Measurements from ENCODE around the gene VGLL3.
"Not testable (repeated sequence)": the region's sequence is repeated elsewhere in the genome, so short reads cannot be mapped to it uniquely, and the experiment has no call there.

VGLL3 gene, protein sequence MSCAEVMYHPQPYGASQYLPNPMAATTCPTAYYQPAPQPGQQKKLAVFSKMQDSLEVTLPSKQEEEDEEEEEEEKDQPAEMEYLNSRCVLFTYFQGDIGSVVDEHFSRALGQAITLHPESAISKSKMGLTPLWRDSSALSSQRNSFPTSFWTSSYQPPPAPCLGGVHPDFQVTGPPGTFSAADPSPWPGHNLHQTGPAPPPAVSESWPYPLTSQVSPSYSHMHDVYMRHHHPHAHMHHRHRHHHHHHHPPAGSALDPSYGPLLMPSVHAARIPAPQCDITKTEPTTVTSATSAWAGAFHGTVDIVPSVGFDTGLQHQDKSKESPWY

DNA sequence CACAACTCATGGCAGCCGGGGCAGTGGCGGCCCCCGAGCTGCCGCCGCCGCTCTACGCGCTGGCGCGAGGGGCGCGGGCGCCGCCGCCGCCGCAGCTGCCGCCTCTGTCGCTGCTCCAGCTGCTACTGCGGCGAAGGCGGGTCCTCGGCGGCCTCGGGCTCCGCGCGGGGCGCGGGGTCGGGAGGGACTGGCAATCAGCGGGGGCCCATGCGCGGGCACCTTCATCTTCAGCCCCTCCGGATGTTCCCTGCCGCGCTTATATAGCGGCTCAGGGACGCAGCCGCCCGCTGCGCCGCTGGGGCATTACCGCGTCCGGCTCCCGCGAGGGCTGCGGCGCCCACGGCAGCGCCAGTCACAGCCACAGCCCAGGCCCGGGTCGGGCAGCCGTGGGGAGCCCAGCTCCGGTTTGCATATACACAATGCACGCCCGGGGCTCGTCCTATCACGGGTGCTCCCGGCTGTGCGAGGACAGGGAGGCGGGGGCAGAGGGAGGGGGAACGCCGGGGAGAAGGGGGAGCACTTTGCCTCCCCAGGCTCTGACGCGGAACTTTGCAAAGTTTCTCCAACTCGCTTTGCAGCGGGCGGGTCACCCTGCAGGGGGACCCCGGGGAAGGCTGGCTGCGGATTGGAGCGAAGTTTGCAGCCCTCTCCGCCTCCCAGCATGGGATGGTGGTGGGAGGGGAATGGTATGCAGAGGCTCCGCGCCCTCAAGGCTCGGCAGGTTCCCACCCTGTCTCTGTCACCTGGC lies at the start of gene VGLL3:
Gene VGLL3 (minus strand): TSS at position 416 of the 748 bp plus-strand sequence. CDS start 406 bp downstream, at position 10.
- peak; percentile 72 for DNase-seq (ENCODE audit: low spot score)

DNA sequence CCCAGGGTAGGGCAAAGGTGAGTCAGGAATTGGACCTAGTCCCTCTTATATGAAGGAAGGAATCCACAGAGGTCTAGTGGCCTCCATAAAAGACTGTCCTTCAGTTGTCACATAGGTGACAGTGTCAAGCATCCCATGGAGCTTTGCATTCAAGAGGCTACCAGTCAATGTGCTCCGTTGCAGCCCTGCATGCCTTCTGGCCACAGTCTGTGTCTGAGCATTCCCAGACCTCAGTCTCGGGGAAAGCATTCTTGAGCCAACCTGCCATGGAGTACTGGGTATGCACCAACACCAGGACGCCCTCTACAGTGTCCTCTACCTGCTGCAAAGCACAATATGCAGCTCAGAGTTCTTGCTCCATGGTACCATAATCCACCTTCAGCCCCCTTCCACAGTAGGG lies 46.7 kb upstream of the VGLL3 start:
- DNase-seq (ENCODE audit: low spot score) = no peak

DNA sequence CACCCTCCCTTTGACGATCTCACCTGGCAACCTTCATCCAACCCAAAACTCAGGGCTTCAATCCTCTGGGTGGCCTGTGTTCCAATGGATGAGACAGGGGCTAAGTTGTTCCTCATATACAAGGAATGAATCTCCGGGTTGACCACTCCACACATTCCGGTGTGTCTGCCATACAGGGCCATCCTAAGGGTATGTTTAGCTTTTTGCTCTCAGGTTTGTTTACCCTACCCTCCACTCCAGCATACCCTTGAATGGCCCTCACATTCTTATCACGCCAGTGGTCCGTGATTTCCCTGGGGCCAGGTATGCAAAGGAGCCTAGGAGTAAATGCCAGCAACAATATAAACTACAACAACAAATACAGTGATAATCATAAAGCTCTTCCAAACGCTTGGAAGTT lies 45.7 kb upstream of the VGLL3 start:
- DNase-seq (ENCODE audit: low spot score) = no peak

DNA sequence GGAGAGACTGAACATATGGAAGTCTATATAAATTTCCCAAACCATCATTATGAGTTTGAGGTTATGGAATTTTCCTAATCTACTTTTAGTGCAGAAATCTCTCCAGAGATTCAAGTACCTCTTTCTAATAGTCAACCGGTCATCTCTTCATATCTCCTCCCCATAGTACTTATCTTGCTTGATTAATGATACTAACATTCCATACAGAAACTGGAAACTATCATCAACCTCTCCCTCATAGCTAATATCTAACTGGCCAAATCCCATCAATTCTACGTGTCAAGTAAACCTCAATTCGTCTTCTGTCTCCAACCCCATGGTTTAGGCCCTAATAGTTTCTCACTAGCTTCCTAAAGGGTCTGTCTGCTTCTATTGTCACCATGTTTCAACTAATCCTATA lies 44.4 kb upstream of the VGLL3 start:
- no peak for DNase-seq (ENCODE audit: low spot score)

DNA sequence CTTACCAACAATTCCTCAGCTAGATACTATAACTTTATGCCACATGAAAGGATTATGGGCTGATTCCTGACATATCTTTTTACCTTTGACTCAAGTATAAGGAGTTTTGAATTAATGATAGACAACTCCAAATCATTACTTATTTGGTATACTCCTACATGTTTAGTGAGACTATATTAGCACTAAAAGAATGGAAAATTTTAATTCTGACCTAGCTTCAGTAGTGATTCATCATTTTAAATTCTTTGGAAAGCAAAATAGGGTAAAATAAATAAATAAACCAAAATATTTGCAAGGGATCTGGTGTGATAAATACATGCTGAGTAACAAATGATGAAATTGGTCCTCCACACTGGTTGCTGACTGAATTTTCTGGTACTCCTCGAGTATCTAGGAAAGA lies 42.3 kb upstream of the VGLL3 start:
- no peak for DNase-seq (ENCODE audit: low spot score)

DNA sequence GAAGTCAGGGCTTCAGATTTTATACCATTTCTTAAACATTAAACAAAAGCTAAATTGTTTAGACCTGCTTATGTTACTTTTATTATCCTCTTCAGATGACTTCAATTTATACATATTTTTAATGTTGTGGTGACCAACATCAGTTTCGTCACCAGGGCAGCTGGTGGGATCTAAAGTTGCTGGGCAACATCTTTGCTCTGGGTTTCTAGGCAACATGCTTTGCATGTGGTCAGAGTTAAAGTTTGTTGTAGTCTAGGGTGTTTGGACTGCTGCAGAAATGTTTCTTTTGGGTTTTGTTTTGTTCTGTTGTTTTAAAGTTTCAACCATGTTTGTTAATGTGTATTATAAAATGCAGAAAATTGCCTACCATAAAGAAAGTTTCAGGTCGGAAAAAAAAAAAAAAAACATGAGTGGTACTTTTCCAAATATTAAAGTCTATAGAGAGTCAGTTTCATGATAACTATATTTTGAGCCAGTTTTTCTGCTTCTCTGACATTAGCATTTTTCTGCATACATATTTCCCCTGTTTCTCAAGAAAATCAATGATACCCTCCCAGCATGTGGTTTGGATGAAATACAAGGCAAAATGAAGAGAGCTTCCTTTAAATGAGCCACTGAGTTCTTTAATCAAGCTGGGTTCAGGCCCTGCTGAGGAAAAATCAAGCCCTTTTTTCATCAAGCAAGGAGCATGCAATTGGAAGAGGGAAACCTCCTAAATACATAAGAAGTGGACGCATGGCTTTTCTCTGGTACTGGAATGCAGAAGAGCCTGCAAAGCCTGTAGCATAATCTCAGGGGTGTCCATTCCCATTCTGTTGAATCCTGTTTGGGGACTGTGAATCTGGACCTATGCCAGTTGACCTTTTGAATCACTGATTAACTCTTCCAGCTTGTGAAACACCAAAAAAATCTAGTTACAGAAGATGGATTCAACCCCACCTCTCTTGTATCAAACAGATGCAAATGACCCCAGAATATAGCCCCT lies 35.0 kb upstream of the VGLL3 start:
- DNase-seq (ENCODE audit: low spot score) = no peak

DNA sequence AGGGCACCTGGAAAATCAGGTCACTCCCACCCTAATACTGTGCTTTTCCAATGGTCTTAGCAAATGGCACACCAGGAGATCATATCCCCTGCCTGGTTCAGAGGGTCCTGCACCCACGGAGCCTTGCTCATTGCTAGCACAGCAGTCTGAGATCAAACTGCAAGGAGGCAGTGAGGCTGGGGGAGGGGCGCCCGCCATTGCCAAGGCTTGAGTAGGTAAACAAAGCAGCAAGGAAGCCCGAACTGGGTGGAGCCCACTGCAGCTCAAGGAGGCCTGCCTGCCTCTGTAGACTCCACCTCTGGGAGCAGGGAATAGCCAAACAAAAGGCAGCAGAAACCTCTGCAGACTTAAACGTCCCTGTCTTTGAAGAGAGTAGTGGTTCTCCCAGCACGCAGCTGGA lies 26.4 kb upstream of the VGLL3 start:
- DNase-seq (ENCODE audit: low spot score) = not testable (repeated sequence)

DNA sequence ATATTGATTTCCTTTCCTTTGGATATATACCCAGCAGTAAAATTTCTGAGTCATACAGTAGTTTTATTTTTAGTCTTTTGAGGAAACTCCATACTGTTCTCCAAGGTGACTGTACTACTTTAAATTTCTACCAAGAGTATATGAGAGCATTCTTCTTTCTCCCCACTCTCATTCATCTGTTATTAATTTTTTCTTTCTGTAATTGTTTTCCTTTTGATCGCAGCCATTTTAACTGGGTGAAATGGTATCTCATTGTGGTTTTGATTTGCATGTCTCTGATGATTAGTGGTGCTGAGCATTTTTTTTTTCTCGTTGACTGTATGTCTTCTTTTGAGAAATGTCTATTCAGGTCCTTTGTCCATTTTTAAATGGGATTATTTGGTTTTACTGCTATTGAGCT lies 18.3 kb upstream of the VGLL3 start:
- DNase-seq (ENCODE audit: low spot score) = no peak

DNA sequence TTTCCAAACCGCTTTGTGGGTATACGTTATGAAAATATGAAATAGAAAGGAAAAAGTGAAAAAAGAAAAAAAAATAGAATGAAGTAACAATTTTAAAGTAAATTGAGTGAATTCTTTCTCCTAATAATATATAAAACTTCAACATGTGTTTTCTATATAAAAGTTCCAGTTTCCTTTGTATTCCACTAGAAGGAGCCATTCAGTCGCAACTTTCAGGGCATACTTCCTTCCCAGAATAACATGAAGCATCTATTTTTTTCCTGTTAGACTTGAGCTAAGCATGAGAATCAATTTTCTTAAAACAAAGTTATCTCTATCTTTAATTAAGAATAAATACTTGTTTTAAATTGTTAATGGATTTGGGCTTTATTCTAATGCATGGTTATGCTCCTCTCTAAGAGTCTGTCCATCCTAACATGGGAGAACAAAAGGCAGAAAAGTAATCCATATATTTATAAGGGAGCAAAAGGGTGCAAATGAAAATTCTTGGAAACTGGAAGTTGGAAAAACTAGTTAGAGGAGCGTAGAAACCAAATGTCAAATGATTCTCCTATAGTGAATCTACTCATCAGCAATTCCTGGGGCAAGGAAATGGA lies 16.0 kb upstream of the VGLL3 start:
- DNase-seq (ENCODE audit: low spot score) = no peak

DNA sequence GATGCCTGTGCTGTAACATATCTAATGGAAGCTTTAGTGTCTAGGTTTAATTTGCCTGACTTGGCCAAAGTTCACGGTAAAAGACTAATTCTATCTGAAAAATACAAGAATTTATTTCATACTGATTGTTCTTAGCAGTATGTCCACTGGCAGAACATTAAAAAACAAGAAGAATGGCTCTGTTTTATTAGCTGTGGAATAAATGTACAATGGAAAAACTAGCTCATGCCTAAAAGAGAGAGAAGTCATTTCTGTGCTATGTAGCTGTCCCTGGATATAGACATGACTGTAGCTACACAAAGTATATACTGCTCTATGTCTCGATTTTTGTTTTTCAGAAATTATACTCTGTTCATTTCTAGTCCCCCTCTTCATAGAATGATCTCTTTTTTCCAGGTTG lies 13.9 kb upstream of the VGLL3 start:
- DNase-seq (ENCODE audit: low spot score) = no peak

DNA sequence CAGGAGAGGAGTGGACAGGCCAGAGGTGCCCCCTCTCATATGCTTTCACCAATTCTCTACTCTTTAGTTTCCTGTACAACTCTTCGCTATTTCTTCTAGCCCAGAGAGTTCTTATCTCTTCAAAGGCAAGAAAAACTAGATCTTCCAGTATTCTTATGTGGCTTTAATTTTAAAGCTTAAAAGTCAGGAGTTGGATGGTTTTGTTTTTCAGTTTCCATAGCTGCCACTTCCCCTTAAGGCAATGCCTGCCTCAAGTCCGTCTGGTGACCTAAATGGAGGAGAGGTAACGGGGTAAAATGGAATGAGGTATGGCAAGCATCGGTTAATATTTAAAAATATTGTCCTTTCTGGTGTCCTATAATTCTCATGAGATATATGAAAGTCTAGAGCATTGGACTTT lies 11.4 kb upstream of the VGLL3 start:
- DNase-seq (ENCODE audit: low spot score) = no peak

DNA sequence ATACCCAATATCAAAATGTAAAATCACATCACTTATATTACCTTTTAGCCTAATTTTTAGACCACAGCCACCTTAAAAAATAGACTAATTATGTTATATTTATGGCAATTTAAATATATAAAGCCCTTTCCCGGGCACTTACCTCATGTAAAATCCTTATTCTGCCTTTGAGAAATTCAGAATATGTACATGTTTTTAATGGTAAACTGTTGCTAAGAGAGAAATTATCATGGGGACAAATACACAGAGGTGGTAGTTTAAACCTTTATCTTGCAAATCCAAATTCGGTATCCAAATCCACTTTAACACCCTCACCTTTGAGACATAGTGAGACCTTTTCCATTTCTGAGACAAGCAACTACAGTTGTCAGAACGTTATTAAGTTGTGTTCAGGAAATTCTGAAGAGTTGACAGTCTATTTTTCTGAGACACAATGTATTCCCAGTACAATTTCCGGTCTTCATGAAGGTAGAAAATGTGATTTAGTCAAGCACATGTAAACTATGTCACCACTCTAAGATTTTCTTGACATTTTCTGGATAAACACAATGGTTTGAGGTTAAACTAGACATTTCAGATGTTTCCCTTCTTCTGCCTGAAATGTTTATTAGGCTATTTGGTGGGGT lies 10.6 kb upstream of the VGLL3 start:
- no peak for DNase-seq (ENCODE audit: low spot score)

DNA sequence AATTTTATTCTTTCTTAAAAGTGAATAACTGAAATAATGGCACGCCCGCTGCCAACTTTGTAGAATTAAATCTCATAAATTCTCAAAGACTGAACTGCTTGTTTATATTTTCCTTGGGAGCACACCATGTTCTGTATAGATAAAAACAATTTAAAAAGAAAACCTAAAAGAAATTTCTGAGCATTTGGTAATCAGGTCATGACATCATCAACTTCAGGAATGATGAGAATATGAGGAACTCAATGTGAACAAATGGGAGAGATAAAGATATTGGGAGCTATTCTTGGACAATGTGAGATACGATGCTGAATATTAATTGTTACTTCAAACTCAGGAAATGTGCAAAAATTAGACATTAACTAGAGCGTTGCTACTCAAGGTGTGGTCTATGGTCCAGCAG lies 10.0 kb upstream of the VGLL3 start:
- no peak for DNase-seq (ENCODE audit: low spot score)

DNA sequence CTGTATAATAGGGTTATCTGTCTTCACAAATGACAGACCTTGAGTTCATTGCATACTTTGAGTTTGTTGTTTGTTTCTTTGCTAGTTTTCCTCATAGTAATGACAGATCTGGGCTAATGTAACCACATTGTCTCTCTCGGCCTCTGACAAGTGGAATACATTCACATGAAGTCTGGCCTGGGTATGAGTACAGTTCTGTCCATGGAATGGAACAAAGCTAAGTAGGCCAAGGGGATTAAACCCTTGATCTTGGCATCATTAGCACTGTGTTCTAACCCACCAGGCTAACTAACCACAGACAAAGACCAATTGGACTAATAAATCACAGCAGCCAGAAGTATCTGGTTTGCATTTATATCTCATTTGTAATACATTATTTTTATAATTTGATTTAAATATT lies 7.6 kb upstream of the VGLL3 start:
- no peak for DNase-seq (ENCODE audit: low spot score)

DNA sequence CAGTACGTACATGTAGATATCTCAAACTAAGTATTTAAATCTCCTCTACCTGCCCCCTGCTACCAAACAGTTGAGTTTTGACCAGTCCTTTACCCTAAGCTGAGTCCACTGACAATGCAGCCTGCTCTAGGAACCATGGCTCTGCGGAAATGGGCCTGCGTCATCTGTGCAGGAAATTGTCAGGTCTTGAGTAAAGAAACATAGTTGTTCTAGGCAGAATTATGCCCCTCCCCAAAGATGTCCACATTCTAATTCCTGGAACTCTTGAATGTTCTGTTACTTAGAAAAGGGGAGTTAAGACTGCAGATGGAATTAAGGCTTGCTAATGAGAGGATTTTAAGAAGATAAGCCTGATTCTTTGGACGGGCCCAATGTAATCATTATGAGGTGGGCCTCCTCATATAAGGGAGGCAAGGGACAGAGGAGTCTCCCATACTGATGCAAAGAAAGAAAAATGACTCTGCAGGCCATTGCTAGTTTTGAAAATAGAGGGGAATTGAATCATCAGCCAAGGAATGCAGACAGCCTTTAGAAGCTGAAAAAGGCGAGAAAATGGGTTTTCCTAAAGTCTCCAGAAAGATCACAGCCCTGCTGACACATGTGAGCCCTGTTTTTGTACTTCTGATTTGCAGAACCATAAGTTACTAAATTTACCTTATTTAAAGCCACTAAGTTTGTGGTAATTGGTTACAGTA lies 5.5 kb upstream of the VGLL3 start:
- no peak for DNase-seq (ENCODE audit: low spot score)

DNA sequence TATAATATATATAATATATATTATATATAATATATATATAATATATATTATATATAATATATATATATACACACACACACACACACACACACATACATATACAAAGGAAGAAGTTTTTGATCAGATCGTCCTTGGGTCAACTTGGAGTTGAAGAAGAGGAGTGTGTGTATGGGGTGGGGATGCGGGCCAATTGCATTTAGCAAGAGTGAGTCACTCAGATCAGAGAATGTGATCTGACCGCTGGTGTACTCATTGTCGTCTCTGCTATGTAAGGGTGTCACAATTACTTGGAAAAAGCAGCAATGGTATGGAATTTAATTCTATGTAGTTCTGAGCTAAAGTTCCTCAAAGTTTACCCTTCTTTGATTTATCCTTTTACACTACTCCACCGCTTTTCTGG lies 4.6 kb upstream of the VGLL3 start:
- peak; percentile 36 for DNase-seq (ENCODE audit: low spot score)

DNA sequence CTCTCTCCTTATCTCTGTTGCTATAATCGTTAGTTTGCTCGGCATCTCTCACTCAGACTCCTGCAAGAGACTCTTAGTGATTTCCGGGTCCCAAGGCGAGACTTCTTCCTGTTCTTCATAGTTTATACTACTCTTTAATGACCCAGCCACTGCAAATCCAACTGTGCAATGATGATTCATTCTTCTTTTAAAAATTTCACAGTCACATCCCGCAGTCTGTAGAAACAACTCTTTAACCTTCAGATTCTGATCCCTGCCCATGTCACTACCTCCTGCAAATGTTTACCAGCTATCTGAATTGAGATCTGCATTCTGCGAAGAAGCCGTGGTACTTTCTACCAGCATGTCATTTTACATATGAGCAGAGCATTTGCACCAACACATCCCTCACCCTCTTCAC lies 2.8 kb upstream of the VGLL3 start:
- no peak for DNase-seq (ENCODE audit: low spot score)

DNA sequence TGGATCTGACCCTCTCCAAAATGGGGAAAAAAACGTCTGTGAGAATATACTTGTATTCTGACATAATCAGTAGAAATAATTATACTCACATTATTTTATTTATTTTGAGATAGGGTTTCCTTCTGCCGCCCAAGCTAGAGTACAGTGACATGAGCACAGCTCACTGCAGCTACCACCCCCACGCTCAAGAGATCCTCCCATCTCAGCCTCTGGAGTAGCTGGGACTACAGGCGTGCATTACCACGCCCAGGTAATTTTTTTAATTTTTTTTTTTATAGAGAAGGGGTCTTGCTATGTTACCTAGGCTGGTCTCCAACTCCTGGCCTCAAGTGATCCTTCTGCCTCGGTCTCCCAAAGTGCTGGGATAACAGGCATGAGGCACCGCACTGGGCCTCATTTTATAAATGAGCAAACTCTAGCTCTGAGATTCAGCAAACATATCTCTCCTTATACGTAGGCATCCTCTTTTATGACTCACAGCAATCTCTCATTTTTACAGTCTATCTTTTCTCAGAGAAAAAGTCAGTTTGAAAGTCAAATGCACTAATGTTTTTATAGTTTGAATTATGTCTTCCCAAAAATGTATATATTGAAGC lies 989 bp upstream of the VGLL3 start:
- no peak for DNase-seq (ENCODE audit: low spot score)

DNA sequence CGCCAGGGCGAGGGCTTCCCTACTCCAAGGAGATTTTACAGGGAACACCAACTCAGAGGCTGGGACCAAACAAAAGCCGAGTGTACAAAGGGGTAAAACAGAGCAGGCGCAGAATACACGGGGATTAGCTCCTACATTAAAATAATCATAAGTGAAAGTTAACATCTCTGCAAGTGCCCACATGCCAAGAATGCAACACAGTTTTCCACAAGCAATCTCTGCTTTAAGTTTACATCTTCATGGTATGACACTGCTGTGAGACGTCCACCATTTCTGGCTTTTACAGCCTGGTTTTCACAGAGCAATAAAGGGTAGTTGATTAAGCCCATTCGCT lies 500 bp upstream of the VGLL3 start:
- DNase-seq (ENCODE audit: low spot score) = no peak

DNA sequence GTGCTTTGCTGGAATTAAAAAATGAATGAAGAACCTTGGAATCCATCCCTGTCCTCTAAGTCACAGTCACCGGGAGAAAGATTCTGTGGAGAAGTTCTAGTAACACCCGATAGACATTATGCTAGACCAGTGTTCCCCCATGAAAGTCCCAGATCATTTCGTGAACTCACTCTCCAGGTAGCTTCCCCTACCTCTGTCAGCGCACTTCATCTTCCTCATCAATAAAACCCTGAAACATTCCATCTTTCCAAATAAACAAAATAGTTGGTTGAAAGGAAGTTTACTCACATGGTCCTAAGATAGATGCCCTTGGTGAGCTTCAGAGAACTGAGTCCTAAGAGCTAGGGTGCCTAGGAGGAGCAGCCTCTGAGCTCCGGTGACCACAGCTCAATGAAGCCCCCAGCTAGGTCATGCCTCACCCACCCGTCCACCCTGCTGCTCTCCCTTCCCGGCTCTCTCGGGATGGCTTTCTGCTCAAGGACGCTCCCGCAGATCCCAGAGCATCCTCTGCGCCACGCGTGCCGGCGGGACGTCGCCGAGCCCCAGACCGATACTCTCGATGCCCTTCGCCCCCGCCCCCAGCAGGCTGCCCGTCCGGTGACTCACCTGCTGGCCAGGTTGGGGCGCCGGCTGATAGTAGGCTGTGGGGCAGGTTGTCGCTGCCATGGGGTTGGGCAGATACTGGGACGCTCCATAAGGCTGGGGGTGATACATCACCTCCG lies 776 bp downstream of the VGLL3 start:
- DNase-seq (ENCODE audit: low spot score) = peak; percentile 35
